Measurements from ENCODE around the gene LDLRAD2. TPM values are rescaled to one million over a fixed set of nuclear protein-coding genes. Genes with fewer than 3 reads are reported as not detected.
A peak's percentile ranks its signal among the peaks of the same experiment; 100 is the strongest.

LDLRAD2 gene
- total RNA-seq, 1 donor from 2014 or later, result not detected

- DNase-seq, result no peak
- intact Hi-C loops (cut with DNase I), result no loop called here
- no peak for ATAC-seq (ENCODE audit: poor library complexity)
These were observed 40.4 kb downstream of the LDLRAD2 start for GRCh38 chr1:21852282-21853130.

- intact Hi-C loops (cut with DNase I), result no loop called here
- ATAC-seq (ENCODE audit: poor library complexity), result no peak
These were observed 41.0 kb downstream of the LDLRAD2 start for GRCh38 chr1:21853131-21853427.

GRCh38 chr1:21854090-21854750 lies 42.2 kb downstream of the LDLRAD2 start:
- intact Hi-C loops (cut with DNase I), result no loop called here
- ATAC-seq (ENCODE audit: poor library complexity), result no peak
- DNase-seq, result no peak

More at GRCh38 chr1:21853131-21853427, 41.0 kb downstream of the LDLRAD2 start:
- DNase-seq, result no peak

DNA sequence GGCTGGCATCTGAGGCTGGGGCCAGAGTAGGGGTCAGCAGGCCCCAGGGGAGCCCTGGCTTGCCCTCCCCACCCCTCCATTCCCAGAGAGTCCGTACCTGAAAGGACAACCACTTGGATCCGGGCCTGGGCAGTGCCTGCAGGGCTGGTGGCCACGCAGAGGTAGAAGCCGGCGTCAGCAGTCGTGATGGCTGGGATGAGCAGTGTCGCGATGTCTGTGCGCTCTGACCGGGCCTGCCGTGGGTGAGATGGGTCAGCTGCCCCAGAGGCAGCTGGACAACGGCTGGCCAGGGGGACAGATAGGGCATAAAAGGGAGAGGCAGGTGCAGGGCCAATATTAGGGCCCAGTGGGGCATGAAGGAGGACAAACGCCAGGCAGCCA lies 42.7 kb downstream of the LDLRAD2 start:
- intact Hi-C loops (cut with DNase I), result no loop called here
- no peak for ATAC-seq (ENCODE audit: poor library complexity)
- DNase-seq, result no peak

- DNase-seq (no peak), ATAC-seq (ENCODE audit: poor library complexity) (no peak)
- intact Hi-C loops (cut with DNase I), result no loop called here
These were observed 43.4 kb downstream of the LDLRAD2 start for GRCh38 chr1:21855257-21856096.

- intact Hi-C loops (cut with DNase I), result no loop called here
- DNase-seq, result no peak
These were observed 45.2 kb downstream of the LDLRAD2 start for GRCh38 chr1:21857142-21857839.

GRCh38 chr1:21857840-21858670 lies 46.0 kb downstream of the LDLRAD2 start:
- intact Hi-C loops (cut with DNase I), result no loop called here
- ATAC-seq (ENCODE audit: poor library complexity) (no peak), DNase-seq (no peak)

More at GRCh38 chr1:21857142-21857839, 45.2 kb downstream of the LDLRAD2 start:
- no peak for ATAC-seq (ENCODE audit: poor library complexity)

DNA sequence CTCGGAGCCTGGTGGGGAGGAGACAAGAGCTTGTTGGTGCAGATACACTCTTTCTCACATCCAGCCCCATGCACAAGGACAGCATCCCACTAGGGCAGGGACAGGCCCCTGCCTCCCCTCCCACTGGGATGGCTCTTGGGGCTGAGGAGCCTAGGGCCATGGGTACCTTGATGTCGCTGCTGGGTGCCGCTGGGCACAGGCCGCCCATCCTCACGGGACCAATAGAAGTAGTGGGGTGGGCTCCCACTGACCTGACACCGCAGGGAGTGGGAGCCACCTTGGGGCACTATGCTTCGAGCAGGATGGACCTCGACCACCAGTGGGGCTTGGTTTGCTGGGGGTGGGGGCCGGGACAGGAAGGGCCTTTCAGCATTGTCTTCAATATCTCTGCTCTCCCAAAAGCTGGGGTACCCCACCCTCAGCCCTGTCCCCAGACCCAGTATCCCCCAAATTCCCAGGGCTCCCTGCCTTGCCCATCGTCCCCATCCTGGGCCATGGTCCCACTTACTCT lies 47.7 kb downstream of the LDLRAD2 start:
- ATAC-seq (ENCODE audit: poor library complexity) (no peak), DNase-seq (no peak)
- intact Hi-C loops (cut with DNase I), result no loop called here

DNA sequence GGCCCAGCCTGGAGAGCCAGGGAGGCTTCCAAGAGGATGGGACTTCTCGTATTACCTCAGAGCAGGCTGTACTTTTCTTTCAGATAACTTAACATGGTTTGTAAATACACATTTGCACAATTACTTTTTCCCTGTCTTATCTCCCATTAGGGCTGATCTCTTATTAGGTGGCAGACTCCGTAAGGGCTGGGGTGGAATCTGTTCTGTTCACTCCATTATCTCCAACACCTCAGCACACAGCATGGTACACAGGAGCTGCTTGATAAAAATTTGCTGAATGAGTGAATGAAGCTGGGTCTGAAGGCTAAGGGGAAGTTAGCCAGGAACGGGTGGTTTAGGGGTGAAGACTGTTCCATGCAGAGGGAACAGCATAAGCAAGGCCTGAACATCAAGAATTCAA lies 48.9 kb downstream of the LDLRAD2 start:
- intact Hi-C loops (cut with DNase I), result no loop called here
- DNase-seq (no peak), ATAC-seq (ENCODE audit: poor library complexity) (no peak)

GRCh38 chr1:21861602-21862429 lies 49.8 kb downstream of the LDLRAD2 start:
- ATAC-seq (ENCODE audit: poor library complexity) (no peak), DNase-seq (no peak)
- intact Hi-C loops (cut with DNase I), result no loop called here

DNA sequence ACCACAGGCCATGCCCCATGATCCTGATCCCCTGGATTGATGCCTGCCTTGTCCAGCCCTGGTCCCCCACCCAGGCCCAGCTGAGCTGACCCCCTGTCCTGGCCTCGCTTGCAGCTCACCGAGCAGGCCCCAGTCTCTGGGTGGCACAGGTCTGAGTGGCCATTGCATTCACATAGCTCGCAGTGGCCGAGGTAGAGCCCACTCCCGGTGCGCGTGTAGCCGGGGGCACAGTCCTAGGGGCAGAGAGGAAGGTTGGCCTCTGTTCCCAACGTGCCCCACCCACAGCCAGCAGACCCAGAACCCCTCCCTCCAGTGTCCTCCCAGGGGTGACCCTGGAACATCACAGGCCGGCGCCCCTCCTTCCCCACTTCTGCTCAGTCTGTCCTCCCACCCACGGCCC lies 51.9 kb downstream of the LDLRAD2 start:
- DNase-seq (no peak), ATAC-seq (ENCODE audit: poor library complexity) (peak; percentile 4)
- intact Hi-C loops (cut with DNase I), result no loop called here

- DNase-seq (no peak), ATAC-seq (ENCODE audit: poor library complexity) (no peak)
- intact Hi-C loops (cut with DNase I), result no loop called here
These were observed 52.7 kb downstream of the LDLRAD2 start for GRCh38 chr1:21864730-21865129.

GRCh38 chr1:21865609-21865942 lies 53.5 kb downstream of the LDLRAD2 start:
- intact Hi-C loops (cut with DNase I), result no loop called here
- DNase-seq (no peak), ATAC-seq (ENCODE audit: poor library complexity) (no peak)

DNA sequence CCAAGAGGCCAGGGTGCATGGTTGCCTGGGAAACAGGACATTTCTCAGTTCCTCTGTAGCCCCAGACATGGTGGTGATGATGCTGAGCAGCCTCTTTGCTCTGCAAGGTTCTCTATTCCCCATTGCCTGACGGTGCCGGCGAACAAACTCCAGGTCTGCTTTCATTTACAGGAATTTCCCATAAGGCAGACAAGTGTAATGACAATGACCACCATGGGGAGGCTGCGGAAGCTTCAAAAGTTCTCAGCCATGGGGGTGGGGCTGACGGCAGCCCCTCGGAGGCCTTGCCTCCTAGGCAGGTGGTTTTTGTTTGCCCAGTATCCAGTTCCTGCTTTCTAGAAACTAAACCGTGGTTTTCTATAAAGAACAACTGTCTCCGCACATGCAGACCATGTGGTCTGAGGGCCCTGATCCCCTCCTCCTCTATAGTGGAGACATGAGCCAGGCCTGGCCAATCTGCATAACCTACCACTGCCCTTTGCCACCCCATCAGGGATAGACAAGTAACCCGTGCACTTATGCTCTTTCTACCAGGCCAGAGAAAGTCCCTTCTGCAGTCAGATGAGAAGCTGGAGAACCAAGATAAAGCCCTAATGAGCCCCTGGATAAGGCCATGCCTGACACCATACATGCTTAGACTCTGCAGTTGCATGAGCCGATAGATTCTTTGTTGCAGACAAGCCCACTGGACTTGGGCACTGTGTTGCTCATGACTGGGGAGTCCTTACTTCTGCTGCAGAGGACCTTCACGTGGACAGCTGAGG lies 54.1 kb downstream of the LDLRAD2 start:
- intact Hi-C loops (cut with DNase I), result no loop called here
- DNase-seq (no peak), ATAC-seq (ENCODE audit: poor library complexity) (no peak)

- DNase-seq, result no peak
- ATAC-seq (ENCODE audit: poor library complexity), result no peak
- intact Hi-C loops (cut with DNase I), result no loop called here
These were observed 54.6 kb downstream of the LDLRAD2 start for GRCh38 chr1:21866707-21867043.

- intact Hi-C loops (cut with DNase I), result no loop called here
- DNase-seq (no peak), ATAC-seq (ENCODE audit: poor library complexity) (no peak)
These were observed 55.5 kb downstream of the LDLRAD2 start for GRCh38 chr1:21867451-21867996.

Data from Right ventricle myocardium superior (tissue), 1 donor.